GM10266 (cell line): ENCODE measurements around the gene SCN7A.

ENCODE experiments used
- DNase-seq: peaks from one replicate; pipeline ENCODE4 v3.0.0; 2012; ENCODE audit errors: extremely low spot score
- TF ChIP-seq, protein P1 (sequence below): IDR thresholded peaks from 2 replicates; pipeline ENCODE4 v1.5.1; 2012; ENCODE audit warnings: mild to moderate bottlenecking, low read depth; ENCODE audit not compliant: control insufficient read depth, insufficient read depth; ENCODE audit errors: missing control alignments

SCN7A gene

DNA sequence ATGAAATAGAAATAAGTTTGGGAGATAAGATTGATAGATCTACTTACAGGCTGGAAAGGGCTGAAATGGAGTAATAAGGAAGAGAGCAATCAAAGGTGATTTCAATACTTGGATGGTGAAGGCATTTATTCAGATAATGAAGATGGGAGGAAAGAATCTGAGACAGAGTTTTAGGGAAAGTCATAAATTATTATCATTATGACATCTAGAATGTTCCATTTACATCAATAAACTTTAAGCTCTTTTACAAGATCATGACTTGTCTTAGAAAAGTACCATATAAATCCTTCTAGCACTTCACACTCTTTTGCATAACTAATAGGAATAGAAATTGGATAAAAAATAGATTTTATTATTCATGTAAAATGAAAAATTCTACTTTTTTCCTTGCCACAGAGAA is 120.5 kb downstream of the SCN7A start:
- no peak for DNase-seq
- TF ChIP-seq, protein P1, sequence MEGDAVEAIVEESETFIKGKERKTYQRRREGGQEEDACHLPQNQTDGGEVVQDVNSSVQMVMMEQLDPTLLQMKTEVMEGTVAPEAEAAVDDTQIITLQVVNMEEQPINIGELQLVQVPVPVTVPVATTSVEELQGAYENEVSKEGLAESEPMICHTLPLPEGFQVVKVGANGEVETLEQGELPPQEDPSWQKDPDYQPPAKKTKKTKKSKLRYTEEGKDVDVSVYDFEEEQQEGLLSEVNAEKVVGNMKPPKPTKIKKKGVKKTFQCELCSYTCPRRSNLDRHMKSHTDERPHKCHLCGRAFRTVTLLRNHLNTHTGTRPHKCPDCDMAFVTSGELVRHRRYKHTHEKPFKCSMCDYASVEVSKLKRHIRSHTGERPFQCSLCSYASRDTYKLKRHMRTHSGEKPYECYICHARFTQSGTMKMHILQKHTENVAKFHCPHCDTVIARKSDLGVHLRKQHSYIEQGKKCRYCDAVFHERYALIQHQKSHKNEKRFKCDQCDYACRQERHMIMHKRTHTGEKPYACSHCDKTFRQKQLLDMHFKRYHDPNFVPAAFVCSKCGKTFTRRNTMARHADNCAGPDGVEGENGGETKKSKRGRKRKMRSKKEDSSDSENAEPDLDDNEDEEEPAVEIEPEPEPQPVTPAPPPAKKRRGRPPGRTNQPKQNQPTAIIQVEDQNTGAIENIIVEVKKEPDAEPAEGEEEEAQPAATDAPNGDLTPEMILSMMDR = no peak

DNA sequence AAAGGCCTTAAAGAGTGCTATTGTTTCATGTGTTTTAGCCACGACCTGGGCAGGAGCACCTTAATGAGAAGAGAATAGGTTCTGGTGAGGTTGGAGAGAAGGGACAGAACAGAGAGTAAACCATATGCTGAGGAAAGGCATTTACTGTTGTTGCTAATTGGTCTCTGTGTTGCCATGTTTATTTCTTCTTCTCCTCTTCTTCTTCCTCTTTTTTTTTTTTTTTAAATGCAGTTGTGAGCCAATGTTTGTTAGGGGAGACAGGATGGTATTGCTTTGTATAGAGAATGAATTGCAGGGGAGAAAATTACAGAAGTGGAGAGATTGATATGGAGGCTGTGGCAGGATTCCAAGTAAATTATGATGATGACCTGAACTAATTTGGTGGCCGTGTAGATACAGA is 120.9 kb downstream of the SCN7A start:
- no peak for DNase-seq
- TF ChIP-seq, protein P1 = no peak

DNA sequence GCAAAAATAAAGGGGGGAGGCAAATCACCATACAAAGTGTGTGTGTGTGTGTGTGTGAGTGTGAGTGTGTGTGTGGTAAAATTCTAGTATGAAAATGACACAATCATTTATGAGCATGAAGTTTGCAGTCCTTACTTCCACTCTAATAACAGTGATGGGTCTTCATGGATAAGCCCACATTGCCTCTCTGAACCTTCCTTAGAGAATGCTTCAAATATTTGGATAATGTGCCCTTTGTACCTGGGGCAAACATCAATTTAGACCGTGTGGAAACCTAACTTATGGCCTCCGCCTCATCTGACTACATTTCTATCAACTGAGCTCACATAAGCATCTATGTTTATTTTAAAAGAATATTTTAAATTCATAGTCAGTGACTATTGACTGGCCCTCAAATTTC is 122.0 kb downstream of the SCN7A start:
- no peak for DNase-seq
- TF ChIP-seq, protein P1 = no peak

DNA sequence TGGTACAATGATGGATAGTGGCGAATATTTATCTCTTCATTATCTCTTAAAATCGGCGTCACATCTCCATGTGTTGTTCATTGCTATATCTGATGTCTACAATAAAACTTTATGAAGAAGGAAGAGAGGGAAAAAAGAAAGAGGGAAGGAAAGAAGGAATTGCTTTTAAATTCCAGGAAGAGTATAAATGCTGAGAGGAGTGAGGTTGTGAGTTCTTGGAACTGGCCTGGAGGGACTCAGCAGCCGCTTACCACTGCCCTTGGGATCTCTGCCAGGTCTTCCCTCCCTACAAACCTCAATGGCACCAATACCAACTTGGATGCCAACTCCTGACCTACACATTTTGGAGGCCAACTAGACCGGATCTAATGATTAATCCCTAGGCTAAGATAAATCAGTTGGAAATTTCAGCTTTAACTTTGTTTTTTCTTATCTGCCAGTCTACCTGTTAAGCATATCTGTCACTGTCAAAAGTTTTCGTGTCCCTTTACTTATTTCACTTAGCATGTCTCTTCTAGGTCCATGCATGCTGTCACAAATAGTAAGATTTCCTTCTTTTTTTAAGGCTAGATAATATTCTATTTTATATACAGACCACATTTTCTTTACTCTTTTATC is 128.1 kb downstream of the SCN7A start:
- no peak for DNase-seq
- TF ChIP-seq, protein P1 = no peak

DNA sequence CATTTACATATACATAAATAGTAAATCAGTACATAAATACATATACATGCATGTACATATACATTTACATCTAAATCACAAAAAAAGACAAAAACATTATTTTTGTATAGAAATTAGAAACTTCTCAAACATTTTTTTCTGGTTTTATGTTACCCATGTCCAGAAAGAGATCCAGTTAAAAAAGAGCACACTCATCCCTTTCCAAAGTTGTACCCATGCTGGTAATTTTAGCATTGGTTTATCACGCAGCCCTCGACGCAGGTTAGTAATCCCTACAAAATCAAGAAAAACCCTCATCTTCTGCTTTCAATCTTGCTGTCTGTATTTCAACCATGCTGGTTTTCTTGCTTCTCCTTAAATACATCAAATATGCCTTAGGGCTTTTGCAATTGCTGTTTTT is 128.8 kb downstream of the SCN7A start:
- no peak for DNase-seq
- TF ChIP-seq, protein P1 = no peak

DNA sequence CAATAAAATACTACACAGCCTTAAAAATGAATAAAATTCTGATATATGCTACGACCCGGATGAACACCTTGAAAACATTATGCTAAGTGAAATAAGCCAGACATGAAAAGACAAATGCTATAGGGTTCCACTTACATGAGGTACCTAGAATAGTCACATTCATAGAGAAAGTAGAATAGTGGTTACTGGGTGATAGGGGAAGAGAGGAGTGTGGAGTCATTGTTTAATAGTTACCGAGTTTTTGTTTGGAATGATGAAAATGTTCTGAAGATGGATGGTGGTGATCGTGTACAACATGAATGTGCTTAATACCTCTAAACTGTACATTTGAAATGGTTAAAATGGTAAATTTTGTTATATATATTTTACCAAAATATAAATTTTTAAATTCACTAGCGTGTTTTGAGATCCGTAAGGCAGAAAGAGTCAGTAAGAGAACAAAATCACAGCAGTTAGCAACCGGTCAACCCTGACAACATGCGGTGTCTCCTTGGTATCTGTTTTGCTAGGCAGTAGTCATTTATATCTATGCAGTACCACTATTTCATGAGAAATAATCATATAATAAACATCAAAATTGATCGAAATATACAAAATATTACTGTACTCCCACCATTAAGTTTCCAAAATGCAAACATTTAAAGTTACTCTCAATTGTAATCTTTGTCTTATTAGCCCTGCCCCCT is 129.4 kb downstream of the SCN7A start:
- TF ChIP-seq, protein P1 = no peak
- no peak for DNase-seq
